HUES64 (cell line): ENCODE results near the gene ASCL1.
A peak's percentile ranks its signal among the peaks of the same experiment; 100 is the strongest.

ENCODE experiments used
- H3K27ac ChIP-seq: 2 replicates; pipeline ENCODE4 v1.7.0; 2013; ENCODE audit warnings: low read depth, low read length, inconsistent platforms
- H3K27me3 ChIP-seq: 2 replicates; pipeline ENCODE4 v1.6.1; 2013; ENCODE audit warnings: mild to moderate bottlenecking, low read length; ENCODE audit not compliant: insufficient read depth
- H3K36me3 ChIP-seq: 2 replicates; pipeline ENCODE4 v1.6.1; 2013; ENCODE audit warnings: mild to moderate bottlenecking, low read length; ENCODE audit not compliant: insufficient read depth
- H3K4me1 ChIP-seq: 2 replicates; pipeline ENCODE4 v1.6.1; 2013; ENCODE audit warnings: mild to moderate bottlenecking, low read length, moderate library complexity; ENCODE audit not compliant: insufficient read depth
- H3K4me3 ChIP-seq: 2 replicates; pipeline ENCODE4 v1.5.1; 2013; ENCODE audit warnings: mild to moderate bottlenecking, low read length, moderate library complexity
- H3K9ac ChIP-seq: 2 replicates; pipeline ENCODE4 v1.6.1; 2013; ENCODE audit warnings: mild to moderate bottlenecking, low read depth, low read length
- H3K9me3 ChIP-seq: 2 replicates; pipeline ENCODE4 v1.6.1; 2013; ENCODE audit warnings: low read depth, low read length; ENCODE audit not compliant: insufficient read depth
- WGBS: fragments of 150-250, 120-280 bp; methylation state at CpG from one replicate; pipeline ENCODE4 v1.1.7; 2013; ENCODE audit warnings: missing lambda C conversion rate; 5-methylcytosine and 5-hydroxymethylcytosine counted together

ASCL1 gene

GRCh38 chr12:102920271-102920670 lies 37.2 kb upstream of the ASCL1 start:
- H3K27me3 ChIP-seq: peaks cover 8% of the 10 kb centered on the region; the same call in 1 of the 2 replicates
- no peaks in the 10 kb centered on the region for H3K9me3 ChIP-seq
- no peak overlapping the region for H3K9ac ChIP-seq
- H3K27ac ChIP-seq: no peak overlapping the region
- H3K4me3 ChIP-seq: no peak overlapping the region
- no peaks in the 10 kb centered on the region for H3K36me3 ChIP-seq
- peaks cover 11% of the 10 kb centered on the region for H3K4me1 ChIP-seq

GRCh38 chr12:102921240-102921639 lies 36.2 kb upstream of the ASCL1 start:
- Histone ChIP-seq H3K27me3 (peaks cover 8% of the 10 kb centered on the region; the same call in 1 of the 2 replicates), H3K9ac (no peak overlapping the region), H3K4me1 (peaks cover 11% of the 10 kb centered on the region), H3K36me3 (no peaks in the 10 kb centered on the region), H3K27ac (no peak overlapping the region), H3K9me3 (no peaks in the 10 kb centered on the region), H3K4me3 (no peak overlapping the region)

- H3K27me3 ChIP-seq: no peaks in the 10 kb centered on the region
Observed at GRCh38 chr12:102927220-102927619, 30.3 kb upstream of the ASCL1 start.

GRCh38 chr12:102933168-102933567 lies 24.3 kb upstream of the ASCL1 start:
- H3K9ac ChIP-seq: no peak overlapping the region
- no peaks in the 10 kb centered on the region for H3K27me3 ChIP-seq
- H3K4me1 ChIP-seq: peaks cover 15% of the 10 kb centered on the region; the same call in 1 of the 2 replicates
- H3K9me3 ChIP-seq: no peaks in the 10 kb centered on the region
- no CpG with 5 or more reads among the region's 1 CpG for WGBS
- no peak overlapping the region for H3K4me3 ChIP-seq
- peak overlapping the region; percentile 70; the same call in 1 of the 2 replicates for H3K27ac ChIP-seq
- H3K36me3 ChIP-seq: no peaks in the 10 kb centered on the region

More at GRCh38 chr12:102927220-102927619, 30.3 kb upstream of the ASCL1 start:
- H3K27ac ChIP-seq: no peak overlapping the region
- H3K4me3 ChIP-seq: no peak overlapping the region
- no peaks in the 10 kb centered on the region for H3K36me3 ChIP-seq
- H3K9ac ChIP-seq: no peak overlapping the region
- H3K4me1 ChIP-seq: no peaks in the 10 kb centered on the region; the same call in 1 of the 2 replicates
- H3K9me3 ChIP-seq: no peaks in the 10 kb centered on the region

- Histone ChIP-seq H3K4me1 (peaks cover 10% of the 10 kb centered on the region; the same call in 1 of the 2 replicates), H3K9ac (no peak overlapping the region), H3K27me3 (no peaks in the 10 kb centered on the region), H3K4me3 (no peak overlapping the region), H3K27ac (no peak overlapping the region), H3K36me3 (no peaks in the 10 kb centered on the region), H3K9me3 (0 out of 2 replicates have a peak, but pooled peaks cover 5% of the 10 kb centered on the region)
- WGBS: 86% methylated on average over 2 of the region's 2 CpGs
Observed at GRCh38 chr12:102939059-102939458, 18.4 kb upstream of the ASCL1 start.

GRCh38 chr12:102939670-102940222 lies 17.7 kb upstream of the ASCL1 start:
- Histone ChIP-seq H3K27me3 (no peaks in the 10 kb centered on the region), H3K27ac (no peak overlapping the region)
- WGBS: 90% methylated on average over 2 of the region's 2 CpGs

GRCh38 chr12:102946042-102946441 lies 11.4 kb upstream of the ASCL1 start:
- no peaks in the 10 kb centered on the region for H3K4me1 ChIP-seq
- peaks cover 45% of the 10 kb centered on the region for H3K27me3 ChIP-seq
- no peaks in the 10 kb centered on the region for H3K9me3 ChIP-seq
- H3K36me3 ChIP-seq: no peaks in the 10 kb centered on the region
- WGBS: 78% methylated on average over 2 of the region's 2 CpGs
- H3K4me3 ChIP-seq: no peak overlapping the region
- no peak overlapping the region for H3K27ac ChIP-seq
- no peak overlapping the region for H3K9ac ChIP-seq

More at GRCh38 chr12:102939670-102940222, 17.7 kb upstream of the ASCL1 start:
- H3K4me1 ChIP-seq: peaks cover 10% of the 10 kb centered on the region; the same call in 1 of the 2 replicates
- no peak overlapping the region for H3K9ac ChIP-seq
- 0 out of 2 replicates have a peak, but pooled peaks cover 5% of the 10 kb centered on the region for H3K9me3 ChIP-seq
- H3K36me3 ChIP-seq: no peaks in the 10 kb centered on the region
- no peak overlapping the region for H3K4me3 ChIP-seq

GRCh38 chr12:102948941-102949352 lies 8.5 kb upstream of the ASCL1 start:
- peaks cover 11% of the 10 kb centered on the region; the same call in 1 of the 2 replicates for H3K4me1 ChIP-seq
- H3K27me3 ChIP-seq: peaks cover 74% of the 10 kb centered on the region

GRCh38 chr12:102950107-102950949 lies 7.1 kb upstream of the ASCL1 start:
- peak overlapping the region; percentile 47 for H3K4me3 ChIP-seq
- H3K9me3 ChIP-seq: no peaks in the 10 kb centered on the region
- H3K9ac ChIP-seq: no peak overlapping the region
- no peaks in the 10 kb centered on the region for H3K36me3 ChIP-seq
- 3% methylated on average over 37 of the region's 37 CpGs for WGBS
- H3K4me1 ChIP-seq: peaks cover 11% of the 10 kb centered on the region; the same call in 1 of the 2 replicates
- H3K27ac ChIP-seq: no peak overlapping the region
- peaks cover 88% of the 10 kb centered on the region for H3K27me3 ChIP-seq

More at GRCh38 chr12:102948941-102949352, 8.5 kb upstream of the ASCL1 start:
- H3K36me3 ChIP-seq: no peaks in the 10 kb centered on the region
- no peak overlapping the region for H3K9ac ChIP-seq
- no peaks in the 10 kb centered on the region for H3K9me3 ChIP-seq
- H3K27ac ChIP-seq: no peak overlapping the region
- H3K4me3 ChIP-seq: no peak overlapping the region
- WGBS: 5% methylated on average over 11 of the region's 11 CpGs

GRCh38 chr12:102950950-102951619 lies 6.4 kb upstream of the ASCL1 start:
- 3% methylated on average over 20 of the region's 21 CpGs for WGBS
- Histone ChIP-seq H3K36me3 (no peaks in the 10 kb centered on the region), H3K9ac (no peak overlapping the region), H3K4me1 (peaks cover 13% of the 10 kb centered on the region; the same call in 1 of the 2 replicates), H3K9me3 (no peaks in the 10 kb centered on the region), H3K4me3 (peak overlapping the region; percentile 47), H3K27me3 (peaks cover 95% of the 10 kb centered on the region), H3K27ac (no peak overlapping the region)

- WGBS: 74% methylated on average over 8 of the region's 9 CpGs
- Histone ChIP-seq H3K36me3 (no peaks in the 10 kb centered on the region), H3K27ac (no peak overlapping the region), H3K9ac (no peak overlapping the region), H3K9me3 (no peaks in the 10 kb centered on the region), H3K27me3 (peaks cover 99% of the 10 kb centered on the region), H3K4me1 (peaks cover 13% of the 10 kb centered on the region; the same call in 1 of the 2 replicates), H3K4me3 (no peak overlapping the region)
Observed at GRCh38 chr12:102951841-102952240, 5.6 kb upstream of the ASCL1 start.
